GM11168 (cell line): ENCODE measurements around the gene INS.
"Not testable (repeated sequence)": the region's sequence is repeated elsewhere in the genome, so short reads cannot be mapped to it uniquely, and the experiment has no call there.

Source experiments
- in situ Hi-C: fragments of 300-500 bp; cut with MboI; formaldehyde crosslinking; loops from one replicate; pipeline ENCODE4 v1.12.0; 2022; ENCODE audit warnings: low sequenced_read_pairs; ENCODE audit not compliant: unreplicated experiment

Gene INS

GRCh38 chr11:2185324-2186085, 24.5 kb upstream of the INS start:
- in situ Hi-C loops, result no loop called here

GRCh38 chr11:2182692-2183474, 21.9 kb upstream of the INS start:
- in situ Hi-C loops, result no loop called here

- in situ Hi-C loops, result no loop called here
These were observed 21.1 kb upstream of the INS start for GRCh38 chr11:2182075-2182474.

- in situ Hi-C loops, result no loop called here
These were observed 19.9 kb upstream of the INS start for GRCh38 chr11:2180789-2181370.

- in situ Hi-C loops, result no loop called here
These were observed 19.3 kb upstream of the INS start for GRCh38 chr11:2180347-2180746.

GRCh38 chr11:2179516-2179915, 18.5 kb upstream of the INS start:
- in situ Hi-C loops, result no loop called here

- in situ Hi-C loops, result no loop called here
These were observed 18.0 kb upstream of the INS start for GRCh38 chr11:2178906-2179494.

- in situ Hi-C loops, result not testable (repeated sequence)
These were observed 17.2 kb upstream of the INS start for GRCh38 chr11:2178055-2178773.

- in situ Hi-C loops, result no loop called here
These were observed 16.1 kb upstream of the INS start for GRCh38 chr11:2177076-2177475.

- in situ Hi-C loops, result no loop called here
These were observed 15.4 kb upstream of the INS start for GRCh38 chr11:2176389-2176900.

GRCh38 chr11:2175659-2176058, 14.7 kb upstream of the INS start:
- in situ Hi-C loops, result no loop called here

- in situ Hi-C loops, result no loop called here
These were observed 13.4 kb upstream of the INS start for GRCh38 chr11:2174361-2174760.

GRCh38 chr11:2173761-2174160, 12.8 kb upstream of the INS start:
- in situ Hi-C loops, result no loop called here

GRCh38 chr11:2173150-2173693, 12.2 kb upstream of the INS start:
- in situ Hi-C loops, result no loop called here

- in situ Hi-C loops, result no loop called here
These were observed 11.7 kb upstream of the INS start for GRCh38 chr11:2172676-2173075.

- in situ Hi-C loops, result no loop called here
These were observed 10.6 kb upstream of the INS start, which contains the start of gene TH for GRCh38 chr11:2171591-2172003. TH (minus strand) TSS chr11:2171815; CDS start chr11:2171786, 29 bp downstream.

GRCh38 chr11:2169626-2170570, 8.9 kb upstream of the INS start:
- in situ Hi-C loops, result no loop called here

GRCh38 chr11:2169005-2169378, 8.0 kb upstream of the INS start:
- in situ Hi-C loops, result no loop called here
